ENCODE results near the gene C16orf87. TPM values are rescaled to one million over a fixed set of nuclear protein-coding genes. Genes with fewer than 3 reads are reported as not detected.
"Not testable (repeated sequence)": the region's sequence is repeated elsewhere in the genome, so short reads cannot be mapped to it uniquely, and the experiment has no call there.

The C16orf87 gene, protein sequence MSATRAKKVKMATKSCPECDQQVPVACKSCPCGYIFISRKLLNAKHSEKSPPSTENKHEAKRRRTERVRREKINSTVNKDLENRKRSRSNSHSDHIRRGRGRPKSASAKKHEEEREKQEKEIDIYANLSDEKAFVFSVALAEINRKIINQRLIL
- total RNA-seq (2014; rRNA removed; shearing (Covaris generic)): 19.6 and 20.6 TPM in 2 replicates

DNA sequence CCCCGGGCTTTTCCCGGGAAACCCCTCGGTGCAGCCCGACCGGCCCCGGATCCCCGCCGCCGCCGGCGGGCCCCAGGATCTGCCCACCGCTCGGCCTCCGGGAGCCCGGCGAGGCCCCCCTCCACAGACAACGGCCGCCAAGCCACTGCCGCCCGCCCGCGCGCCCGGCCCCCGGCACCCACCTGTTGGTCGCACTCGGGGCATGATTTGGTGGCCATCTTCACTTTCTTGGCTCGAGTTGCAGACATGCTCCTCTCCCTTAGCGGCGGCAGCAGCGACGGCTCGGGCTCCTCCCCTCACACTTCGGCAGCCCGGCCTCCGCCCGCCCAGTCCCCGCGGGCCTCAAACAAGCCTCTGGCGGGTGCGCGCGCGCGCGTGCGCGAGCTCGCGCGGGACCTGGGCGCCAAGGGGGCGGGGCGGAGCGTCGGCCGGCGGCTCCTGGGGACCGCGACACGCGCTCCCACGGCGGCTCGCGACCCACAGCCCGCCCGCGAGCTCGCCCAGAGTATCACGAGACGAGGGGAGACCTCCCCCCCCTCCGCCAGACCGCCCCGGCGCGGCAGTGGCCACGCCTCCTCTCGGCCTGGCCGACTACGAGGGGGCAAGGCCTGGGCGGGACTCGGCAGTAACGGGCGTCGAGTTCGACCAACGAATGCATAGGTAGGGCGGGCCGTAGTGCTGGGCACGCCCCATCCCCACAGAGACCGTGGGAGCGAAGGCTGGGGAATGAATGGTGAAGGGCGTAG, at the start of gene C16orf87:
Gene C16orf87 (minus strand): TSS at position 279 of the 746 bp plus-strand sequence. CDS start 31 bp downstream, at position 248.
- in situ Hi-C loops (cut with HindIII; ENCODE audit: low sequenced_read_pairs): no loop called here
- peak; percentile 96 for DNase-seq (ENCODE audit: low spot score)

DNA sequence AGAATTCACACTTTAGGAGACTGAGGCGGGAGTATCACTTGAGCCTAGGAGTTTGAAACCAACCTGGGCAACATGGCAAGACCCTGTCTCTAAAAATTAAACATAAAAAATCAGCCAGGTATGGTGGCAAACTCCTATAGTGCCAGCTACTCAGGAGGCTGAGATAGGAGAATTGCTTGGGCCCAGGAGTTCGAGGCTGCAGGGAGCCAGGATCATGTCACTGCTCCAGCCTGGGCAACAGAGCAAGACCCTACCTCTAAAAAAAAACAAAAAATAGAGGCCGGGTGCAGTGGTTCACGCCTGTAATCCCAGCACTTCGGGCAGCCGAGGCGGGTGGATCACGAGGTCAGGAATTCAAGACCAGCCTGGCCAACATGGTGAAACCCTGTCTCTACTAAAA, 44.3 kb upstream of the C16orf87 start:
- in situ Hi-C loops (cut with HindIII; ENCODE audit: low sequenced_read_pairs): no loop called here
- DNase-seq (ENCODE audit: low spot score): no peak

DNA sequence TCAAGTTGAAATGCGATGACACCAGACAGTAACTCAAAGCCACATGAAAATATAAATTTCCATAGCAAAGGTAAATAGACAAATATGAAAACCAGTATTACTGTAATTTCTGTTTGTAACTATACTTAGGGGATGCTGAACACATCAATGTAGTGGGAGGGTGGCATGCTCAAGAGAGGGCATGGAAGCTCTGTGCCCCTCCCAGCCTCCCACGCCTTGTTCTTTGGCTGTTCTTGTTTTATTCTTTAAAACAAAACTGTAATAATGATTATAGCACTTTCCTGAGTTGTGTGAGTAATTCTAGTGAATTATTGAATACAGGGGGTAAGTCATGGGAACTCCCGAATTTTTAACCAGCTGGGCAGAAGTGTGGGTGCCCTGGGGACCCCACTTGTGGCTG, 42.2 kb upstream of the C16orf87 start:
- in situ Hi-C loops (cut with HindIII; ENCODE audit: low sequenced_read_pairs): no loop called here
- no peak for DNase-seq (ENCODE audit: low spot score)

DNA sequence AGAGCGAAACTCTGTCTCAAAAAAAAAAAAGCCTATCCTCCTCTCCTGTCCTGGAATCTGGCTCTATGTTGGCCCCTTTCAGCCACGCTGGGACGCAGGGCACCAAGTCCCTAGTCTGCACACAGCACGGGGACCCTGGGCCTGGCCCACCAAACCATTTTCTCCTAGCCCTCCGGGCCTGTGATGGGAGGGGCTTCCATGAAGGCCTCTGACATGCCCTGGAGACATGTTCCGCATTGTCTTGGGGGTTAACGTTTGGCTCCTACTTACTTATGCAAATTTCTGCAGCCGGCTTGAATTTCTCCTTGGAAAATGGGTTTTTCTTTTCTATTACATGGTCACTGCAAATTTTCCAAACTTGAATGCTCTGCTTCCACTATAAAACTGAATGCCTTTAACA, 40.6 kb upstream of the C16orf87 start:
- in situ Hi-C loops (cut with HindIII; ENCODE audit: low sequenced_read_pairs): no loop called here
- DNase-seq (ENCODE audit: low spot score): no peak

DNA sequence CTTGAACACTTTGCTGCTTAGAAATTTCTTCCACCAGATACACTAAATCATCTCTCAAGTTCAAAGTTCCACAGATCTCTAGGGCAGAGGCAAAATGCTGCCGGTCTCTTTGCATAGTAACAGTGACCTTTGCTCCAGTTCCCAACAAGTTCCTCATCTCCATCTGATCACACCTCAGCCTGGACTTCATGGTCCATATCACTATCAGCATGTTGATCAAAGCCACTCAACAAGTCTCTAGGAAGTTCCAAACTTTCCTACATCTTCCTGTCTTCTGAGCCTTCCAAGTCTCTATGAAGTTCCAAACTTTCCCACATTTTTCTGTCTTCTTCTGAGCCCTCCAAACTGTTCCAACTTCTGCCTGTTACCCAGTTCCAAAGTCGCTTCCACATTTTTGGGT, 37.9 kb upstream of the C16orf87 start:
- in situ Hi-C loops (cut with HindIII; ENCODE audit: low sequenced_read_pairs); DNase-seq (ENCODE audit: low spot score): not testable (repeated sequence)

DNA sequence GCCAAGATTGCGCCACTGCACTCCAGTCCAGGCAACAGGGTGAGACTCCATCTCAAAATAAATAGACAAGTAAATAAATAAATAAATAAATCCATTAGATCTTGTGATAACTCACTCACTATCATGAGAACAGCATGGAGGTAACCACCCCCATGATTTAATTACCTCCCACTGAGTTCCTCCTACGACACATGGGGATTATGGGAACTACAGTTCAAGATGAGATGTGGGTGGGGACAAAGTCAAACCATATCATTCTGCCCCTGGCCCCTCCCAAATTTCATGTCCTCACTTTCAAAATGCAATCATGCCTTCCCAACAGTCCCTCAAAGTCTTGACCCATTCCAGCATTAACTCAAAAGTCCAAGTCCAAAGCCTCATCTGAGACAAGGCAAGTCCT, 36.5 kb upstream of the C16orf87 start:
- DNase-seq (ENCODE audit: low spot score); in situ Hi-C loops (cut with HindIII; ENCODE audit: low sequenced_read_pairs): not testable (repeated sequence)

DNA sequence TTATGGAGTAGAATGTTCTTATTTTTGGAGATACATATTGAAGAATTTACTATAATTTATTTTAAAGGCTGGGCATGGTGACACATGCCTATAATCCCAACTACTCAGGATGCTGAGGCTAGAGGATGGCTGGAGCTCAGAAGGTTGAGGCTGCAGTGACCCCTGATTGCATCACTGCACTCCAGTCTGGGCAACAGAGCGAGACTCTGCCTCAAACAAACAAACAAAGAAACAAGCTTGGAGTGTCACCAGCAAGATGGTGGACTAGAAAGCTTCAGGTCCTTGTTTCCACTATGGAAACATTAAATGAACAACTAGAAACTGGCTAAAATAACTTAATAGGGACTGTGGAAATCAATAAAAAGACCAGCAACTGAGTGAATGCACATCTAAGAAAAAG, 35.3 kb upstream of the C16orf87 start:
- in situ Hi-C loops (cut with HindIII; ENCODE audit: low sequenced_read_pairs): no loop called here
- DNase-seq (ENCODE audit: low spot score): no peak

DNA sequence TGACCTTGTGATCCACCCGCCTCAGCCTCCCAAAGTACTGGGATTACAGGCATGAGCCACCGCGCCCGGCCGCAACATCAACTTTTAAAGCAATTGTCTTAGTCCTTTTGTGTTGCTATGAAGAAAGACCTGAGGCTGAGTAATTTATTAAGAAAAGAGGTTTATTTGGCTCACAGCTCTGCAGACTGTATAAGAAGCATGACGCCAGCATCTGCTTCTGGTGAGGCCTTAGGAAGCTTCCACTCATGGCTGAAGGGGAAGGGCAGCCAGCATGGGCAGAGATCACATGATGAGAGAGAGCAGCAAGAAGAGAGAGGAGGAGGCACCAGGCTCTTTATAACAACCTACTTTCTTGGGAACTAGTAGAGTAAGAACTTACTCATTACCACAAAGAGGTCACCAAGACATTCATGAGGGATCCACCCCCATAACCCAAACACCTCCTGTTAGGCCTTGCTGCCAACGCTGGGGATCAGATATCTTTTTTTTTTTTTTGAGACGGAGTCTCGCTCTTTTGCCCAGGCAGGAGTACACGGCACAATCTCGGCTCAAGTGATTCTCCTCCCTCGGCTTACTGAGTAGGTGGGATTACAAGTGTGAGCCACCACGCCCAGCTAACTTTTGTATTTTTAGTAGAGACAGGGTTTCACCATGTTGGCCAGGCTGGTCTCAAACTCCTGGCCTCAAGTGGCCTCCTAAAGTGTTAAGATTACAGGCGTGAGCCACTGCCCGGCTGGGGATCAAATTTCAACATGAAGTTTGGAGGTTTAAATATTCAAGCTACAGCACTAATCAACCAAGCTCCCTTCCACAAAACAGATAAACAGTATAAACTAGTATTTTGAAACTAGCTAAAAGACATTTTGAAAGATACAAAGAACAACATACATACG, 31.8 kb upstream of the C16orf87 start:
- no peak for DNase-seq (ENCODE audit: low spot score)
- in situ Hi-C loops (cut with HindIII; ENCODE audit: low sequenced_read_pairs): no loop called here

DNA sequence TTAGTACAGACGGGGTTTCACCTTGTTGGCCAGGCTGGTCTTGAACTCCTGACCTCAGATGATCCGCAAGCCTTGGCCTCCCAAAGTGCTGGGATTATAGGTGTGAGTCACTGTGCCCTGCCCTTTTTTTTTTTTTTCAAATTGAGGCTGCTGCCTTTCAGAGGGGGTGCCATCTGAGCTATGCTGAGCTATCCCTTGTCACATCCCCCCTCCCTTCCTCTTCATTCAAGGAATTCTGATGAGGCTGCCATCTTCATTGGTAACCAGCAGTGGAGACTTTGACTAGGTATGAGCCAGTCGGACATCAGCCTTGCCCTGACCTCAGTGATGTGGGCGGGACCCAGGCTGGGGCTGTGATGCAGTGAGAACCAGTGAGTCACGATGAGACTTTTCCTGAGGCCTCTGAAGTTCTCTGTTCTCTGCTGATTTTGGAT, 28.8 kb upstream of the C16orf87 start:
- in situ Hi-C loops (cut with HindIII; ENCODE audit: low sequenced_read_pairs): no loop called here
- DNase-seq (ENCODE audit: low spot score): no peak

DNA sequence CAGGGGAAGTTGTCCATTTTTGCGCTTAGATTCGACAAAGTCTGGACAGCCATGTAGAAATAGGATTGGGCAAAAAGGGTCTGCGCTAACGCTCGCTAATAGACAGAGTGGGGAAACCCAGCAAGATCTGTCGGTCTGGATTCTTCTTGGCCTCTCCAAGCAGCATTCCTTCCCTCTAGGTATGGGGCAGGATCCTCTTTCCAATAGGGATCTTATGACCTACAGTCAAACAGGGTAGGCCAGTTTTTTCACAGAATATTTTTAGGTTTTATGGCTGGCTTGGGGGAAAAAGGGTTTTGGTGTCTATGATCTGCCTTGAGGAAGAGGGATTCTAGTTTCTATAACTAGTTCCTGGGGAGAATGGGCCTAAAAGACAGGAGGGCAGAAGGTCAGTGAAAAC, 27.2 kb upstream of the C16orf87 start:
- DNase-seq (ENCODE audit: low spot score): no peak
- in situ Hi-C loops (cut with HindIII; ENCODE audit: low sequenced_read_pairs): no loop called here

DNA sequence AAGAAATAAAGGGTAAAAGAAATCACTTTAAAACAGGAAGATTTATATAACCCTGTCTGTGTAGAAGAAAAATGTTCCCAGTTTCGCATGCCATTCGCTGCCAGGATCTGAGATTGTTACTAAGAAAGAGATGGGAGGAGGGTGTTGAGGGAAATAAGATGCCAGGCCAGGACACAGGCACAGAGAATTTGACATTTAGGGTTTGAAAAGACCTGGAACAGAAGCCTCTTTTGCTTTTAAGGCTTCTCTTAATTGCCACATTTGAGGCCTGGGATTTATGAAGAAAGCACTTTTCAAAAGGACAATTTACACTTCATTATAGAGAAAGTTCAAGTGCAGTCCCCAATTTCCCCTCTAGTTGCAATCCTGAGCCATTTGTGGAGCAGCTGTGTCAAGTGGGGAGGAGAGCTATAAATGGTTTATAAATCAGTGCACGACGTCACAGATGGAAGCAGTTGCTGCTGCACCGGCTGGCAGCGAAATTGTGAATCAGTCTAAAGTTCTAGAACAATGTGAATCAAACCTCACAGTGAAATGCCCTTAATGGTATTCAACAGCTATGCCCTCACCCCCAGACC, 26.5 kb upstream of the C16orf87 start:
- DNase-seq (ENCODE audit: low spot score): no peak
- in situ Hi-C loops (cut with HindIII; ENCODE audit: low sequenced_read_pairs): no loop called here

DNA sequence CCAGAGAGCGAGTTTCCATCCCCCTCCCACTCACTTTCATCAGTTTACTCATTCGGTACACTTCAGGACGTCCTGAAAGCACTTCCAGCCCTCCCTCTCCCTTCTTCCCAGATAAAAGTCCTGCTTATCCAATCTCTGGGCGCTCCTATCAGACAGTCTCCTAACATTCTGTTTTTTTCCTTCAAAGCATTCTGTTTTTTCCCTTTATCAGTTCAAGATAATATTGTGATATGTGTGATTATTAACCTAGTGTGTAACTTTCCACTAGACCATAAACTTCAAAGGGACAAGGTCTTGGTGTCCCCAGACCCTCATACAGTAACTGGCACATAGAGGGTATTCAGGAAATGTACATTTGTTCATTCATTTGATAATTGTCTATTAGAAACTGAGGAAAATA, 24.4 kb upstream of the C16orf87 start:
- DNase-seq (ENCODE audit: low spot score): no peak
- in situ Hi-C loops (cut with HindIII; ENCODE audit: low sequenced_read_pairs): no loop called here

DNA sequence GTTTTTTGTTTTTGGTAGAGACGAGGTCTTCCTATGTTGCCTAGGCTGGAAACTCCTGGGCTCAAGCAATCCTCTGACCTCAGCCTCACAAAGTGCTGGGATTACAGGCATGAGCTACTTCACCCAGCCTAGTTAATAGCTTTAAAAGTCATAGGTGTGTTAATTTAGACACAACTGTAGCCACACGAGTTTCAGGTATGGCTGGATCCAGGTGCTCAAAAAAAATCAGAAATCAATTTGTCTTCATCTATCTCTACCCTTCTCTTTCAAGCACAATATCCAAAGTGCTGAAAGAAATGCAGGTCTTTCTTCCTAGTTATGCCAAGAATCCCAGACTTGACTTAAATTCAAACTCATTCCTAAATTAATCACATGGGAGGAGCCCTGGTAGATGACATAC, 23.9 kb upstream of the C16orf87 start:
- no peak for DNase-seq (ENCODE audit: low spot score)
- in situ Hi-C loops (cut with HindIII; ENCODE audit: low sequenced_read_pairs): no loop called here

DNA sequence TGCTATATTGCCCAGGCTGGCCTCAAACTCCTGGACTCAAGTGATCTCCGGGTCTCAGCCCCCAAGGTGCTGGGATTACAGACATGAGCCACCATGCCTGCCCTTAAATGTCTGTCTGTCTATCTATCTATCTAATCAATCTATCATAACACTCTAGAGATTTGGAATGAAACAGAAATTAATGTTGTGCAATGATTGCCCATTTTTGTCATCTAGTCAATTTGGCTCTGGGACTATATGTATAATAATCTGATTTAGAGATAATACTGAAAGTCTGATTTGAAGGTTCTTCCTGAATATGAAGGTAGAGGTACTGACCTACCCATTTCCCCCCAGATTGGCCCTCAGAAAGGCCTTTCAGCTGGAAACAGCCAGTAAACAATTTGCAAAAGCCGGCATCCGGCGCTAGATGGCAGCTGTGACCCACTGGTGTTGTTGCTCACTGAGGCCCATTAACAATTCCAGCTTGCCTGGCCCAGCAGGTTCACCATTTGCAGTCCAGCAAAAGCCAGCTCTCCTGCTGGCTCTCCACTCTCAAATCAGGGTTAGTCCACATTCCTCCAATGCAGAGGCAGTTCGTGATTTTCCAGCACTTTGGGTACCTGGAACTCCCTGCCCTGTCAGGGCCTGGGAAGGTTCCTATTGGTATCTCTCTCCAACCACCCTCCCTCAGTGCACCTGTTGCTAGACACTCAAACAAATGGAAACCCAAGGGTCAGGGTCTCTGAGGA, 22.9 kb upstream of the C16orf87 start:
- DNase-seq (ENCODE audit: low spot score): peak; percentile 91
- in situ Hi-C loops (cut with HindIII; ENCODE audit: low sequenced_read_pairs): no loop called here

DNA sequence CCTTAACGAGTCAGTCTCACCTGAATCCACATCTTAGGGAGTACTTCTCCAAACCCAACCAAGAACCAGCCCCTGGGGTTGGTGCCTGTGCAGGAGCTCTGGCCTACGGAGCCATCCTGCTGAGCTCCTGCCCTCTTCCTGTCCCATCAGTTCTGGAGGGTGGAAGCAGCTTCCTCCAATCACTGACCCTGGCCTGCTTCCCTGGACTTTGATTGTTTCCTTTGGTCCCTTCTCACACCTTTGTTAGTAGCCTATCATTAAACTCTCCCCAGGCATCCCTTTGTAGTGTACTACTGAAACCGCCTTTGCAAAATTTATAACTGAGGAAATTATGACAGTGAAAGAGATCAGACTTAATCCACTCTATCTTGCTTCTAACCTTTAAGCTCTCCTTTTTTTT, 21.1 kb upstream of the C16orf87 start:
- in situ Hi-C loops (cut with HindIII; ENCODE audit: low sequenced_read_pairs): no loop called here
- DNase-seq (ENCODE audit: low spot score): no peak

DNA sequence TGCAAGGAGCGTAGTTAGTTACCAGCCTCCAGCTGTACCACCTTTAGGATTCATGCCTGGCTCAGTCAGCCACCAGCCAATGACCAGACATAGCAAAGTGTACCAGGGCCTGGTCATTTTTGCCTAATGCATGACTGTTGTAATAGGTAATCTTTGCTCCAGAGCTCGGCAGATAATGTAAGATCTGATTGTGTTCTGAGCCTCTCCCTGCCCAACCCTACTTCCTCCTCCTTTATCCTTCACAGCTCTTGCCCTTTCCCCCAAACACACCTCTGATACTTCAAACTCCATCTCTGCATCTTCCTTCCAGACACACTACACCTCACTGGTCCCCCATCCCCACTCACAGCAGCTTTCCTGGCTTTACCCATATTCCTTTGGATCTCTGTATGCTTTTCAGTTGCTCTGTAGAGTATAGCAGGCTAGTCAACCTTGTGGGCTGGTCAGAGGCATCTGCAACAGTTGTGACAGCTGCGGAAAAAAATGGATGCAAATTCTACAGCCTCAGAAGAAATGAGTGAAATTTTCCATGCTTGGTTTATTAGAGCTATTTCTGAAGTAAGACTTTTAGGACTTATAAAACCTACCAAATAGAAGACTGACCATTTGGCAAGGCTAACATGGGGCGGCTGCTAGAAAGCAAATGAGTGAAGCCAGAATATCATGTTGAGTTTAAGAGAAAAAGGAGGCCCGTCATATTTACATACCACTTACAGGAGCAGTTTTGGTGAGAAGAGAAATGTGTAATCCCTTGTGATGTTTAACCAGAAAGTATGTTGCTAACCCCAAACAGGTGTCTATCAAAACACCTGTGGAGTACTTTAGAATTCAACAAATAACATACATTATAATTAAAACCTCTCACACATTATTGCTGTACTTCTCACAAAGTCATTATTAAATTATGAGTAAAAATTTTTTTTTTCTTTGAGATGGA, 19.9 kb upstream of the C16orf87 start:
- in situ Hi-C loops (cut with HindIII; ENCODE audit: low sequenced_read_pairs): no loop called here
- no peak for DNase-seq (ENCODE audit: low spot score)

DNA sequence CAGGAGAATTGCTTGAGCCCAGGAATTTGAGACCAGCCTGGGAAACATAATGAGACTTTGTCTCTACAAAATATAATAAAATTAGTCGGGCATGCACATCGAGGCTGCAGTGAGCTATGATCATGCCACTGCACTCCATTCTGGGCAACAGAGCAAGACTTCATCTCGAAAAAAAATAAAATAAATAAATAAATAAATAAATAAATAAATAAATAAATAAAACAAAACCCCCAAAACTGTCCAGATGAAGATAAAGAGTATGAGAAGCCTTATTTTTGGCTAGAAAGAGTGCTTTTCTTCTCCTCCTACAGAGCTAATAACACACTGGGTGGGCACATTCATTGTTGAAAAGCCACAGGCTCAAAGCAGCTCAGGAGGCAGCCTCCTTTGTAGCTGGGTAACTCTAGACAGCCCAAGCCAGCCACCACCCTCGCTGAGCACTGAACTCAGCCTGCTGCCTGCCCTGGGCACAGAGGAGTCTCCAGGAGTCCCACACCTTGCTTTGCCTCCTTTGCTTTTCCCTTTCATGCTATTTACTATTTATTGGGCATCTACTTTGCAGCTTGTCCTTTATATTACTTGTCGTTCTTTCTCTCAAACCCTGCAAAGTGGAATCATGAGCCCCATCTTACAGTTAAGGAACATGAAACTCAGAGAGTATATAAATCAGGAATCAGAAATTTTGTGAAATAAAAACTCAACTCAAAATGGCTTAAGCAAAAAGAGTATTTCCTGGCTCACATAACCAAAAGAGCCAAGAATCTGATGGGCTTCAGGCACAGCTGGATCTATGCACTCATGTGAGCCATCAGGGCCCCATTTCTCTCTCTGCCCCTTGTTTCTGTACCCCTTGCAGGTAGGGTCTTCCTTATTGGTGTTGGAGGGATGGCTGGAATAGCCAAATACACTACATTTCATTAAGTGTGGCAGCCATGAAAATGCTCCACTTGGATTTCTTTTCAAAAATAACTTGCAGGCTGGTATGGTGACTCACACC, 18.1 kb upstream of the C16orf87 start:
- in situ Hi-C loops (cut with HindIII; ENCODE audit: low sequenced_read_pairs): no loop called here
- no peak for DNase-seq (ENCODE audit: low spot score)
